PC-3 (cell line): ENCODE results near the gene ARHGEF4.

Experiments
- CTCF ChIP-seq: fragments of 300-600 bp; sonication (generic); conservative IDR thresholded peaks from 2 replicates; pipeline ENCODE4 v1.5.1; 2017; ENCODE audit warnings: antibody characterized with exemption, low read depth, mild to moderate bottlenecking, low read length
- EZH2 ChIP-seq: fragments of 300-600 bp; sonication (generic); IDR thresholded peaks from one replicate; pipeline ENCODE4 v1.6.1; 2017; ENCODE audit warnings: antibody characterized with exemption, mild to moderate bottlenecking, low read length; ENCODE audit not compliant: unreplicated experiment

- TF ChIP-seq CTCF = no peak
- TF ChIP-seq EZH2 = no peak
Measured at GRCh38 chr2:130826419-130826818, 10.3 kb upstream of the ARHGEF4 start.
